OCI-LY1 (cell line): ENCODE data around the gene FKBP8.
A peak's percentile ranks its signal among the peaks of the same experiment; 100 is the strongest.

ENCODE experiments used
- H2AFZ ChIP-seq: fragments of 200-600 bp; sonication (generic), shearing (Covaris generic); 2 replicates; pipeline ENCODE4 v1.6.0; 2014; ENCODE audit warnings: antibody characterized with exemption, mild to moderate bottlenecking, low read length
- H3F3A ChIP-seq: fragments of 200-600 bp; sonication (generic), shearing (Covaris generic); 2 replicates; pipeline ENCODE4 v1.6.0; 2014; ENCODE audit warnings: mild to moderate bottlenecking, antibody characterized with exemption, low read length, moderate library complexity; ENCODE audit not compliant: insufficient read depth
- H3K27ac ChIP-seq: fragments of 200-600 bp; sonication (generic); 2 replicates; pipeline ENCODE4 v1.5.1; 2014; ENCODE audit warnings: low read length, mixed run types, mild to moderate bottlenecking, low read depth; ENCODE audit not compliant: poor library complexity, severe bottlenecking
- H3K27me3 ChIP-seq: fragments of 200-600 bp; sonication (generic); 2 replicates; pipeline ENCODE4 v1.6.0; 2014; ENCODE audit warnings: antibody characterized with exemption, mild to moderate bottlenecking, low read length, moderate library complexity; ENCODE audit not compliant: insufficient read depth
- H3K36me3 ChIP-seq: fragments of 200-600 bp; sonication (generic); 2 replicates; pipeline ENCODE4 v1.6.1; 2014; ENCODE audit warnings: mild to moderate bottlenecking, antibody characterized with exemption, low read length, moderate library complexity, mixed read lengths; ENCODE audit not compliant: insufficient read depth
- H3K4me1 ChIP-seq: fragments of 200-600 bp; sonication (generic); 2 replicates; pipeline ENCODE4 v1.5.1; 2014; ENCODE audit warnings: mild to moderate bottlenecking, low read length, moderate library complexity; ENCODE audit not compliant: insufficient read depth, severe bottlenecking
- H3K4me2 ChIP-seq: fragments of 200-600 bp; sonication (generic), shearing (Covaris generic); 2 replicates; pipeline ENCODE4 v1.6.1; 2014; ENCODE audit warnings: low read length
- H3K4me3 ChIP-seq: fragments of 200-600 bp; sonication (generic); 2 replicates; pipeline ENCODE4 v1.5.1; 2014; ENCODE audit warnings: low read length, low read depth, mild to moderate bottlenecking, mixed read lengths; ENCODE audit not compliant: poor library complexity, severe bottlenecking
- H3K79me2 ChIP-seq: fragments of 200-600 bp; shearing (Covaris generic); 2 replicates; pipeline ENCODE4 v1.6.1; 2016; ENCODE audit warnings: mixed run types, low read length, mixed read lengths; ENCODE audit not compliant: insufficient read depth
- H3K9ac ChIP-seq: fragments of 200-600 bp; sonication (generic), shearing (Covaris generic); 2 replicates; pipeline ENCODE4 v1.6.1; 2014; ENCODE audit warnings: mild to moderate bottlenecking, low read length, mixed read lengths
- H3K9me2 ChIP-seq: fragments of 200-600 bp; sonication (generic), shearing (Covaris generic); 2 replicates; pipeline ENCODE4 v1.6.1; 2014; ENCODE audit warnings: low read depth, mild to moderate bottlenecking, low read length, mixed read lengths
- H3K9me3 ChIP-seq: fragments of 200-600 bp; shearing (Covaris generic); 2 replicates; pipeline ENCODE4 v1.6.1; 2014; ENCODE audit warnings: low read length, mixed read lengths
- H4K20me1 ChIP-seq: fragments of 200-600 bp; sonication (generic), shearing (Covaris generic); 2 replicates; pipeline ENCODE4 v1.6.0; 2016; ENCODE audit warnings: mild to moderate bottlenecking, low read length; ENCODE audit not compliant: insufficient read depth
- EZH2 ChIP-seq: fragments of 200-600 bp; sonication (generic), shearing (Covaris generic); IDR thresholded peaks from 2 replicates; pipeline ENCODE4 v1.8.0; 2017; ENCODE audit warnings: borderline replicate concordance, mixed run types, mild to moderate bottlenecking, antibody characterized with exemption, low read length, moderate library complexity, mixed read lengths
- TF ChIP-seq, protein P1 (sequence below): fragments of 200-600 bp; sonication (generic), shearing (Covaris generic); IDR thresholded peaks from 2 replicates; pipeline ENCODE4 v1.5.1; 2017; ENCODE audit warnings: mild to moderate bottlenecking, antibody characterized with exemption, low read length, moderate library complexity, mixed read lengths

The FKBP8 gene

DNA sequence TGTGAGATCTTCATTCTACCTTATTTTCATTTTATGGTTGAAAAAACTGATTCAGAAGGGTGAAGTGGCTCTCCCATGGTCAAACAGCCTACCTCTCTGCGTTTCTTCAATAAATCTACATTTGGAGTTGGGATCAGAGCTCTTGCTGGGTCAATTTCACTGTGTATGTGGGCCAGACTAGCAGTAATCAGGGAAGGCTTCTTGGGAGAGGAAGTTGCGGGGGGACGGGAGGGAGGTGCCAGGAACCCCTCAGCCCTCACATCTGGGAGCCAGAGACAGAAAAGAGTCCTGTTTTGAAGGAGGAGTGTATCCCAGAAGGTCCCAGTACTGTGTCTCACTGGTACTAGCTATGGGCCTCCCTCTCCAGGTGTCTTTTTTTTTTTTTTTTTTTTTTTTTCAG is 15.2 kb upstream of the FKBP8 start:
- Histone ChIP-seq H3K36me3 (peaks cover 19% of the 10 kb centered on the region), H3F3A (no peaks in the 10 kb centered on the region), H3K9me2 (no peaks in the 10 kb centered on the region), H4K20me1 (no peaks in the 10 kb centered on the region), H3K4me3 (peak overlapping the region; percentile 82), H3K79me2 (peaks cover 13% of the 10 kb centered on the region), H3K27me3 (no peaks in the 10 kb centered on the region), H3K9ac (peak overlapping the region; percentile 91), H3K27ac (peak overlapping the region; percentile 55), H3K4me1 (peaks cover 30% of the 10 kb centered on the region), H3K4me2 (peak overlapping the region; percentile 97), H3K9me3 (no peaks in the 10 kb centered on the region), H2AFZ (no peak overlapping the region)
- no peak for TF ChIP-seq EZH2
- TF ChIP-seq, protein P1, sequence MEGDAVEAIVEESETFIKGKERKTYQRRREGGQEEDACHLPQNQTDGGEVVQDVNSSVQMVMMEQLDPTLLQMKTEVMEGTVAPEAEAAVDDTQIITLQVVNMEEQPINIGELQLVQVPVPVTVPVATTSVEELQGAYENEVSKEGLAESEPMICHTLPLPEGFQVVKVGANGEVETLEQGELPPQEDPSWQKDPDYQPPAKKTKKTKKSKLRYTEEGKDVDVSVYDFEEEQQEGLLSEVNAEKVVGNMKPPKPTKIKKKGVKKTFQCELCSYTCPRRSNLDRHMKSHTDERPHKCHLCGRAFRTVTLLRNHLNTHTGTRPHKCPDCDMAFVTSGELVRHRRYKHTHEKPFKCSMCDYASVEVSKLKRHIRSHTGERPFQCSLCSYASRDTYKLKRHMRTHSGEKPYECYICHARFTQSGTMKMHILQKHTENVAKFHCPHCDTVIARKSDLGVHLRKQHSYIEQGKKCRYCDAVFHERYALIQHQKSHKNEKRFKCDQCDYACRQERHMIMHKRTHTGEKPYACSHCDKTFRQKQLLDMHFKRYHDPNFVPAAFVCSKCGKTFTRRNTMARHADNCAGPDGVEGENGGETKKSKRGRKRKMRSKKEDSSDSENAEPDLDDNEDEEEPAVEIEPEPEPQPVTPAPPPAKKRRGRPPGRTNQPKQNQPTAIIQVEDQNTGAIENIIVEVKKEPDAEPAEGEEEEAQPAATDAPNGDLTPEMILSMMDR: no peak

DNA sequence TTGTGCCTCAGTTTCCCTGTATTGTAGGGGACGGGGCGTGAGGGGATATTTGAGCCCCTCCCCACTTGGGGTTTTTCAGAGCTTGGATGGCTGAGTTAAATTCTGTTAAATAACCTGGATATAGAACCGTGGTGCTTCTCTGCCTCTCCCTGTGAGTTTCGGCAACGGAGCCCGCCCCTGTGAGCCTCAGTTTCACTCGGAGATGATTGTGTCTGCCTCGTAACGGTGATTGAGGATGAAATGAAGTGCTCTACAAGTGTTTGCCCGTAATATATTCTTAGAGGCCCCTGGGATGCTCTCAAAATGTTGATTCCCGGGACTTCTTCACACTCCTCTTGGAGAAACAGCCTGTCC is 14.8 kb upstream of the FKBP8 start:
- Histone ChIP-seq H3K9ac (peak overlapping the region; percentile 91), H3K79me2 (peaks cover 13% of the 10 kb centered on the region), H4K20me1 (no peaks in the 10 kb centered on the region), H3K27me3 (no peaks in the 10 kb centered on the region), H3K9me3 (no peaks in the 10 kb centered on the region), H3K4me3 (peak overlapping the region; percentile 82), H3K4me2 (peak overlapping the region; percentile 97), H3K36me3 (peaks cover 17% of the 10 kb centered on the region), H3K4me1 (peaks cover 35% of the 10 kb centered on the region), H3K9me2 (no peaks in the 10 kb centered on the region), H3F3A (no peaks in the 10 kb centered on the region), H2AFZ (no peak overlapping the region), H3K27ac (peak overlapping the region; percentile 55)
- TF ChIP-seq, protein P1: no peak
- no peak for TF ChIP-seq EZH2

DNA sequence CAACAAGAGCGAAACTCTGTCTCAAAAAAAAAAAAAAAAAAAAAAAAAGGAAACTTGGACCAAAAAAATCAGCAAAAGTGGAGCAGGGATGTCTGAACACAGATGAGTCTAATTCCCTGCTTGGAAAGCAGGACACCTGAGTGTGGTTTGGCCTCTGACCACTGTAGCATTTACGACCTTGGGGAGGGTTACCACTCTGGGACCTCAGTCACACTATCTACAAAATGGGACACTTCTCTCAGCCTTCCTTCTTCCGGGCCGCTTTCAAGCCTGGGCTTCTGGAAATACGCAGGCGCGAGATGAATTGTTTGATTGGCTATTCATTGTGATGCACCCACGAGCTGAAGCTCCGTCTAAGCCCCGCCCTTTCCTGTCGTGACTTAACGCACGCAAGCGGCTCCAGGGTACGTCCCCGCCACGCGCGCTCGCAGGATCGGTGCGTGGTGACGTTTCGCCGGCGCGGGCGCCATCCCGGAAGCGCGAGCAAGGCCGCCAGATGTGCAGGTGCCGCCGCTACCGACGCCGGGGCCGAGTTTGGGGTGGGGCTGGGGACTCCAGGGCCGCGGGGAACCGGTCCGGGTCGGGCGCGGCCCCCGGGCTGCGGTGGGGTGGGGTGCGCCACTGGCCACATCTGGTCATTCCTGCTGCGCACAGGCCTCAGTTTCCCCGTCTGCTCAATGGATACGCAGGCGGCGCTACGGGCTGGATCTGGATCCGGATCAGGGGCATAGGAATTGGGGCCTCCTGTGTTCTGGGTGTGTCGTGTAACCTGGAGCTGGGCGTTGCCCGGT is 14.2 kb upstream of the FKBP8 start, which contains the start of gene KXD1:
KXD1 (plus strand) TSS at position 460 of the 791 bp plus-strand sequence. CDS start 4,187 bp downstream, outside the sequence.
- Histone ChIP-seq H3K27me3 (no peaks in the 10 kb centered on the region), H4K20me1 (no peaks in the 10 kb centered on the region), H3K4me3 (peak within 1 kb of the TSS; percentile 82), H3K9ac (peak within 1 kb of the TSS; percentile 91), H3K27ac (peak within 1 kb of the TSS; percentile 73), H2AFZ (no peak within 1 kb of the TSS), H3F3A (no peaks in the 10 kb centered on the region), H3K9me3 (no peaks in the 10 kb centered on the region), H3K36me3 (peaks cover 11% of the 10 kb centered on the region), H3K4me1 (peaks cover 36% of the 10 kb centered on the region), H3K4me2 (peak within 1 kb of the TSS; percentile 97), H3K79me2 (peaks cover 13% of the 10 kb centered on the region), H3K9me2 (no peaks in the 10 kb centered on the region)
- TF ChIP-seq, protein P1: no peak
- TF ChIP-seq EZH2: no peak
